DOHH2 (cell line): ENCODE data around the gene P3H3.

Experiments
- H3F3A ChIP-seq: fragments of 200-600 bp; sonication (generic), shearing (Covaris generic); 2 replicates; pipeline ENCODE4 v1.6.0; 2016; ENCODE audit warnings: antibody characterized with exemption, mild to moderate bottlenecking; ENCODE audit not compliant: control insufficient read depth, insufficient read depth
- H3K27ac ChIP-seq: fragments of 200-600 bp; sonication (generic); 2 replicates; pipeline ENCODE4 v1.5.1; 2014; ENCODE audit warnings: low read depth, mild to moderate bottlenecking, low read length, moderate library complexity
- H3K27me3 ChIP-seq: fragments of 200-600 bp; sonication (generic); 2 replicates; pipeline ENCODE4 v1.6.1; 2014; ENCODE audit warnings: mild to moderate bottlenecking, low read length, mixed read lengths; ENCODE audit not compliant: control insufficient read depth
- H3K36me3 ChIP-seq: fragments of 200-600 bp; sonication (generic); 2 replicates; pipeline ENCODE4 v1.6.1; 2014; ENCODE audit warnings: mild to moderate bottlenecking, low read length, moderate library complexity, mixed read lengths; ENCODE audit not compliant: control insufficient read depth
- H3K4me1 ChIP-seq: fragments of 200-600 bp; sonication (generic); 2 replicates; pipeline ENCODE4 v1.6.1; 2014; ENCODE audit warnings: mild to moderate bottlenecking, low read length, mixed read lengths; ENCODE audit not compliant: control insufficient read depth
- H3K4me2 ChIP-seq: fragments of 200-600 bp; sonication (generic); 2 replicates; pipeline ENCODE4 v1.6.0; 2014; ENCODE audit warnings: mild to moderate bottlenecking, low read length, moderate library complexity
- H3K4me3 ChIP-seq: fragments of 200-600 bp; sonication (generic); 2 replicates; pipeline ENCODE4 v1.5.1; 2014; ENCODE audit warnings: mild to moderate bottlenecking, low read length, mixed read lengths
- H3K79me2 ChIP-seq: fragments of 200-600 bp; sonication (generic); 2 replicates; pipeline ENCODE4 v1.6.1; 2014; ENCODE audit warnings: mild to moderate bottlenecking, low read length, mixed read lengths; ENCODE audit not compliant: control insufficient read depth
- H3K9me2 ChIP-seq: fragments of 200-600 bp; sonication (generic); replicated peaks from 2 replicates; pipeline ENCODE4 v1.6.1; 2014; ENCODE audit warnings: mild to moderate bottlenecking, low read length, mixed read lengths; ENCODE audit not compliant: control insufficient read depth
- H3K9me3 ChIP-seq: fragments of 200-600 bp; sonication (generic); 2 replicates; pipeline ENCODE4 v1.6.1; 2014; ENCODE audit warnings: antibody characterized with exemption, low read length, mixed read lengths; ENCODE audit not compliant: control insufficient read depth, insufficient read depth
- H4K20me1 ChIP-seq: fragments of 200-600 bp; sonication (generic); 2 replicates; pipeline ENCODE4 v1.6.0; 2014; ENCODE audit warnings: low read depth, mild to moderate bottlenecking, antibody characterized with exemption, low read length, moderate library complexity; ENCODE audit not compliant: control insufficient read depth, insufficient read depth
- EZH2phosphoT487 ChIP-seq: fragments of 200-600 bp; sonication (generic); IDR thresholded peaks from 2 replicates; pipeline ENCODE4 v1.6.1; 2017; ENCODE audit warnings: borderline replicate concordance, mild to moderate bottlenecking, antibody characterized with exemption, low read length, moderate library complexity, mixed read lengths
- TF ChIP-seq, protein P1 (sequence below): fragments of 200-600 bp; sonication (generic); IDR thresholded peaks from one replicate; pipeline ENCODE4 v1.5.1; 2014; ENCODE audit warnings: antibody characterized with exemption, mild to moderate bottlenecking, low read depth, low read length; ENCODE audit not compliant: poor library complexity, severe bottlenecking

The P3H3 gene

DNA sequence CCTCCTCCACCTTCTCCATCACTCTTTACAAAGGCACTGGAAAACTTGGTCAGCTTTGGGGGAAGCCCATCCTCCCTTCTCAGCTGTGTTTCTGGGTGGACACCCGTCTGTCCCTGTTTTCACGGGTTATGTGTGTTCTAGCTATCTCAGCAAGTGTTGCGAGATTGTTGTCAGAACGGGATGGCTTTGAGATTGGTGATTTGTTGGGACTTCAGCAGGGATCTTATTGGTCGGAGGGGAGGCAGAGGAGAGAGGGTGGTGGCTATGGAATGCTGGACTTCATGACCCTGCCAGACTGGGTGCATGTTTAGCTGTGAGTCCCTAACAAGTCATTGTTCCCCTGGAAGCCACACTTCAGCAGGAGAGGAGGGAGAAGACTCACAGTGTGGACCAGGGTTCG, 25.8 kb downstream of the P3H3 start:
- Histone ChIP-seq H3K27ac (no peak overlapping the region), H3K4me2 (no peak overlapping the region; the same call in 1 of the 2 replicates)

DNA sequence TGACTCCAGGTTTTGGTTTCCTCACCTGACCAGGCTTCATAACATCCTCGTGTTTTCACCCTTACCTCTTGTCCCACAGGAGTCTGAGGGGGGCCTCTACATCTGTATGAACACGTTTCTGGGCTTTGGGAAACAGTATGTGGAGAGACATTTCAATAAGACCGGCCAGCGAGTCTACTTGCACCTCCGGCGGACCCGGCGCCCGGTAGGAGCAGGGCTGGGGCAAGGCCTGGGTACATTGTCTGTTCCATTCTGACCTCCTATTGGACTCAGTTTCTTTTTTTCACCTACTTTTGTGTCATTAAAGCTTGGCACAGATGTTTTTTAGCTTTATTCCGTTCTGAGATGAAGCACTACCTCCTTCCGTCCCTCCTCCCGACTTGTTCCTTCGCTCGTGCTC, 27.1 kb downstream of the P3H3 start:
- Histone ChIP-seq H4K20me1 (no peaks in the 10 kb centered on the region), H3K36me3 (peaks cover 70% of the 10 kb centered on the region), H3K4me1 (peaks cover 17% of the 10 kb centered on the region), H3K4me3 (no peak overlapping the region), H3K4me2 (no peak overlapping the region), H3K9me3 (no peaks in the 10 kb centered on the region), H3K79me2 (peaks cover 37% of the 10 kb centered on the region), H3K27ac (no peak overlapping the region), H3K27me3 (no peaks in the 10 kb centered on the region), H3F3A (no peaks in the 10 kb centered on the region; the same call in 1 of the 2 replicates), H3K9me2 (no peaks in the 10 kb centered on the region)
- no peak for TF ChIP-seq EZH2phosphoT487
- TF ChIP-seq, protein P1, sequence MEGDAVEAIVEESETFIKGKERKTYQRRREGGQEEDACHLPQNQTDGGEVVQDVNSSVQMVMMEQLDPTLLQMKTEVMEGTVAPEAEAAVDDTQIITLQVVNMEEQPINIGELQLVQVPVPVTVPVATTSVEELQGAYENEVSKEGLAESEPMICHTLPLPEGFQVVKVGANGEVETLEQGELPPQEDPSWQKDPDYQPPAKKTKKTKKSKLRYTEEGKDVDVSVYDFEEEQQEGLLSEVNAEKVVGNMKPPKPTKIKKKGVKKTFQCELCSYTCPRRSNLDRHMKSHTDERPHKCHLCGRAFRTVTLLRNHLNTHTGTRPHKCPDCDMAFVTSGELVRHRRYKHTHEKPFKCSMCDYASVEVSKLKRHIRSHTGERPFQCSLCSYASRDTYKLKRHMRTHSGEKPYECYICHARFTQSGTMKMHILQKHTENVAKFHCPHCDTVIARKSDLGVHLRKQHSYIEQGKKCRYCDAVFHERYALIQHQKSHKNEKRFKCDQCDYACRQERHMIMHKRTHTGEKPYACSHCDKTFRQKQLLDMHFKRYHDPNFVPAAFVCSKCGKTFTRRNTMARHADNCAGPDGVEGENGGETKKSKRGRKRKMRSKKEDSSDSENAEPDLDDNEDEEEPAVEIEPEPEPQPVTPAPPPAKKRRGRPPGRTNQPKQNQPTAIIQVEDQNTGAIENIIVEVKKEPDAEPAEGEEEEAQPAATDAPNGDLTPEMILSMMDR, result no peak

More for the DNA sequence above, 25.8 kb downstream of the P3H3 start:
- H3K36me3 ChIP-seq, result peaks cover 73% of the 10 kb centered on the region
- TF ChIP-seq EZH2phosphoT487, result no peak
- TF ChIP-seq, protein P1, result no peak
- peaks cover 30% of the 10 kb centered on the region for H3K4me1 ChIP-seq
- H3F3A ChIP-seq, result no peaks in the 10 kb centered on the region; the same call in 1 of the 2 replicates
- no peak overlapping the region for H3K4me3 ChIP-seq
- no peaks in the 10 kb centered on the region for H4K20me1 ChIP-seq
- H3K27me3 ChIP-seq, result no peaks in the 10 kb centered on the region
- no peaks in the 10 kb centered on the region for H3K9me3 ChIP-seq
- H3K9me2 ChIP-seq, result no peaks in the 10 kb centered on the region
- H3K79me2 ChIP-seq, result peaks cover 49% of the 10 kb centered on the region

GRCh38 chr12:6858799-6859198, 30.6 kb downstream of the P3H3 start:
- Histone ChIP-seq H4K20me1 (no peaks in the 10 kb centered on the region), H3K79me2 (peaks cover 16% of the 10 kb centered on the region), H3K27me3 (no peaks in the 10 kb centered on the region), H3F3A (no peaks in the 10 kb centered on the region), H3K4me1 (peaks cover 4% of the 10 kb centered on the region), H3K9me2 (no peaks in the 10 kb centered on the region), H3K4me3 (no peak overlapping the region), H3K27ac (no peak overlapping the region), H3K36me3 (peaks cover 89% of the 10 kb centered on the region), H3K4me2 (no peak overlapping the region), H3K9me3 (no peaks in the 10 kb centered on the region)
- TF ChIP-seq, protein P1, result no peak
- no peak for TF ChIP-seq EZH2phosphoT487
